ENCODE measurements around the gene LCOR. TPM values are rescaled to one million over a fixed set of nuclear protein-coding genes. Genes with fewer than 3 reads are reported as not detected.
"Not testable (repeated sequence)": the region's sequence is repeated elsewhere in the genome, so short reads cannot be mapped to it uniquely, and the experiment has no call there.

The LCOR gene
- polyA plus RNA-seq, 1 experiment, result 11.6 TPM

DNA sequence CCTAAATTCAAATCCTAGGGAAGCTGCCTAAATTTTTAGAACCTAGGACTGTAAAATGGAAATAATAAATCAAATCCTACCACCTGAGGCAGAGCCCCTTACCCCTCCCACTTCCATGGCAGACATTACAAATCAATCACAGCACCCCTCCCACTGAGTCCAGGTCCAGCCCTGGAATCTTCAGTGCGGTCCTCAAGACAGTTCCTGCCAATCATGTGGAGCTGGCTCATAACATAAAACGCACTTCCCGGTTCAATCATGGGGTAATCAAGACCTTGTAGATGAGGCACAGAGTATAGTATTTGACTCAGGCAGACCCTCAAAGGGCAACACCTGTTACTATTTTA, 196.7 kb downstream of the LCOR start:
- ChIA-PET CTCF (interaction anchor here (1.0 kb wide), 1 partner anchor 8 kb away, joined by 4 read pairs; no protein-coding TSS in a partner anchor), POLR2A (no interaction called here)
- TF ChIP-seq, protein P1, sequence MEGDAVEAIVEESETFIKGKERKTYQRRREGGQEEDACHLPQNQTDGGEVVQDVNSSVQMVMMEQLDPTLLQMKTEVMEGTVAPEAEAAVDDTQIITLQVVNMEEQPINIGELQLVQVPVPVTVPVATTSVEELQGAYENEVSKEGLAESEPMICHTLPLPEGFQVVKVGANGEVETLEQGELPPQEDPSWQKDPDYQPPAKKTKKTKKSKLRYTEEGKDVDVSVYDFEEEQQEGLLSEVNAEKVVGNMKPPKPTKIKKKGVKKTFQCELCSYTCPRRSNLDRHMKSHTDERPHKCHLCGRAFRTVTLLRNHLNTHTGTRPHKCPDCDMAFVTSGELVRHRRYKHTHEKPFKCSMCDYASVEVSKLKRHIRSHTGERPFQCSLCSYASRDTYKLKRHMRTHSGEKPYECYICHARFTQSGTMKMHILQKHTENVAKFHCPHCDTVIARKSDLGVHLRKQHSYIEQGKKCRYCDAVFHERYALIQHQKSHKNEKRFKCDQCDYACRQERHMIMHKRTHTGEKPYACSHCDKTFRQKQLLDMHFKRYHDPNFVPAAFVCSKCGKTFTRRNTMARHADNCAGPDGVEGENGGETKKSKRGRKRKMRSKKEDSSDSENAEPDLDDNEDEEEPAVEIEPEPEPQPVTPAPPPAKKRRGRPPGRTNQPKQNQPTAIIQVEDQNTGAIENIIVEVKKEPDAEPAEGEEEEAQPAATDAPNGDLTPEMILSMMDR (IDR thresholded peaks at IDR 0.05; ENCODE audit: low read depth, low read length), result no peak
- Histone ChIP-seq H3K4me3 (ENCODE audit: low read depth, low read length) (no peak overlapping the region), H3K9me3 (ENCODE audit: control insufficient read depth, insufficient read depth, low read length) (peaks cover 7% of the 10 kb centered on the region; the same call in 1 of the 2 replicates), H3K27ac (ENCODE audit: low read depth, low read length) (no peak overlapping the region), H3K27me3 (ENCODE audit: control insufficient read depth, insufficient read depth, low read length) (peaks cover 4% of the 10 kb centered on the region)
- DNase-seq (ENCODE audit: low read depth, low spot score), result no peak

DNA sequence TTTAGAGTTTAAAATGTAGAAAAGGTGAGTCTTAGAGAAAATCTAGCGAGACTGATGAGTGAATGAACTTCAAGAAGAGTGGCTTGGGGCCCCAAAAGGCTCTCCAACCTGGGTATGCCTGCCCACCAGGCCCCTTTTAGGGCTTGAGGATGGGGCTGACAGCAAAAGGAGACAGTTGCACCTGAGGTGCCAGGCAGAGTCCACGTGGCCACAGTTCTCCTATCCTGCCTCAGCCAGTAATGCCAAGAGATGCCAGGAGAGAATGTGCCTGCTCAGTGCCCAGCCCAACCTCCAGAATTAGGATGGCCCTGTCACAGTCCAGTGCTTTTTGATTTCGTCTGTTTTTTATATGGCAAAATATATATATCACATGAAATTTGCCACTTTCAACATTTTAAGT, 197.2 kb downstream of the LCOR start:
- Histone ChIP-seq H3K9me3 (ENCODE audit: control insufficient read depth, insufficient read depth, low read length) (peaks cover 7% of the 10 kb centered on the region; the same call in 1 of the 2 replicates), H3K27me3 (ENCODE audit: control insufficient read depth, insufficient read depth, low read length) (peaks cover 4% of the 10 kb centered on the region), H3K27ac (ENCODE audit: low read depth, low read length) (no peak overlapping the region), H3K4me3 (ENCODE audit: low read depth, low read length) (no peak overlapping the region)
- ChIA-PET POLR2A (no interaction called here), CTCF (interaction anchor here (1.0 kb wide), 1 partner anchor 7 kb away, joined by 4 read pairs; no protein-coding TSS in a partner anchor)
- no peak for DNase-seq (ENCODE audit: low read depth, low spot score)
- TF ChIP-seq, protein P1 (IDR thresholded peaks at IDR 0.05; ENCODE audit: low read depth, low read length), result no peak

DNA sequence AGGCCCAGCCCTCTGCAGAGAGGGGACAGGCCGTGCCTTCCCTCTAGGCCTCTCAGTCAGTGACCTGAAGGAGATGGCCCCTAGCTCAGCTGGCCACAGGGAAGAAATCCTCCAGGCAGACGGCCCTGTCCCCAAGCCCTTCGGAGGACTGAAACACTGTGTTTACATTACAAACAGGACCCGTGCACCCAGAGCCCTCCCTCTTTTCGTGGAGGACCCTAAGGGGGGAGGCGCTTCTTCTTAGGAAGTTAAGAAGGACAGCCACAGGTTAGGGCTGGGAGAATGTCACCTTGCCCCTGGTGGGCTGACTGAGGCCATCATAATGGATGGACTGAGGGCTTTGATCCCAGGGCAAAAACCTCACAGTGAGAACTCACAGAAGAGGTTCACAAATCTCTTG, 198.8 kb downstream of the LCOR start:
- H3K27ac ChIP-seq (ENCODE audit: low read depth, low read length), result no peak overlapping the region
- ChIA-PET POLR2A (no interaction called here), CTCF (no interaction called here)
- no peak overlapping the region for H3K4me3 ChIP-seq (ENCODE audit: low read depth, low read length)
- H3K9me3 ChIP-seq (ENCODE audit: control insufficient read depth, insufficient read depth, low read length), result peaks cover 7% of the 10 kb centered on the region; the same call in 1 of the 2 replicates
- TF ChIP-seq, protein P1 (IDR thresholded peaks at IDR 0.05; ENCODE audit: low read depth, low read length), result no peak
- DNase-seq (ENCODE audit: low read depth, low spot score), result no peak
- H3K27me3 ChIP-seq (ENCODE audit: control insufficient read depth, insufficient read depth, low read length), result peaks cover 17% of the 10 kb centered on the region

DNA sequence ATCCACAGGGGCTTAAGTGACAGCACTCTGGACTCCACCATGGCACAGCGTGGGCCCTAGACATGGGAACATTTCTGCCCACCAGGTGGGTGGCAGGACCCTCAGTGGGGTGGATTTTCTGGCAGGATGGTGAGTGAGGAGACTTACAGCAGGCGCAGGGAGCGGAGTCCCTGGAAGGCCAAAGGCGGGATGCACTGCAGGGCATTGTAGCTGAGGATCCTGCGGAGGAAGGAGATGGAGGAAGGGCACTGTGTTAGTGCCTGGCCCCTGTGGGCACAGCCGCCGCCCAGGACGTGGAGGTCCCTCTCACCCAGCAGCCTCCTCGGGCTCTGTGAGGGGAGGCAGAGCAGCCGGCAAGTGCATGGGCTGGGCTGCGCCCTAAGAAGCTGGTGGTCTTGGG, 199.4 kb downstream of the LCOR start:
- DNase-seq (ENCODE audit: low read depth, low spot score), result no peak
- Histone ChIP-seq H3K4me3 (ENCODE audit: low read depth, low read length) (no peak overlapping the region), H3K9me3 (ENCODE audit: control insufficient read depth, insufficient read depth, low read length) (peaks cover 7% of the 10 kb centered on the region; the same call in 1 of the 2 replicates), H3K27ac (ENCODE audit: low read depth, low read length) (no peak overlapping the region), H3K27me3 (ENCODE audit: control insufficient read depth, insufficient read depth, low read length) (peaks cover 17% of the 10 kb centered on the region)
- ChIA-PET CTCF (interaction anchor here (1.3 kb wide), 1 partner anchor 41 kb away, joined by 5 read pairs; no protein-coding TSS in a partner anchor), POLR2A (no interaction called here)
- TF ChIP-seq, protein P1 (IDR thresholded peaks at IDR 0.05; ENCODE audit: low read depth, low read length), result no peak

DNA sequence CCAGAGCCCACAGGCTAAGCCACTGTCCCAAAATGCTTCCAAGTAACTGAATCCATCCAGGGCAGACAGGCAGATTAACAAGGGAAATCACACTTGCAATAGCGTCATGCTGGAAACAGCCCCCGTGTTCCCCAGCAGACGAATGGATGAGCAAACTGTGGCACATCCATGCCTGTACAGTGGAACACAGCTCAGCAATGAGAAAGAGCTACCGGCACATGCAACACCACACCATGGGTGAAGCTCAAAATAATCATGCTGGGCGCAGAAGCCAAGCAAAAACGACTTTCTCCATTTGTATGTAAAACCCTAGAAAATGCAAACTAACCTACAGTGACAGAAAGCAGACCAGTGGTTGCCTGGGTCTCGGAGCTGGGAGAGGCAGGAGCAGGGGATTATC, 200.5 kb downstream of the LCOR start:
- peaks cover 17% of the 10 kb centered on the region for H3K27me3 ChIP-seq (ENCODE audit: control insufficient read depth, insufficient read depth, low read length)
- TF ChIP-seq, protein P1 (IDR thresholded peaks at IDR 0.05; ENCODE audit: low read depth, low read length), result no peak
- H3K4me3 ChIP-seq (ENCODE audit: low read depth, low read length), result no peak overlapping the region
- CTCF ChIA-PET, result interaction anchor here (0.7 to 1.3 kb wide), 3 partner anchors 27 to 178 kb away, joined by 4 to 5 read pairs (median 4); no protein-coding TSS in a partner anchor
- H3K9me3 ChIP-seq (ENCODE audit: control insufficient read depth, insufficient read depth, low read length), result peaks cover 7% of the 10 kb centered on the region; the same call in 1 of the 2 replicates
- DNase-seq (ENCODE audit: low read depth, low spot score), result no peak
- H3K27ac ChIP-seq (ENCODE audit: low read depth, low read length), result no peak overlapping the region
- POLR2A ChIA-PET, result no interaction called here

DNA sequence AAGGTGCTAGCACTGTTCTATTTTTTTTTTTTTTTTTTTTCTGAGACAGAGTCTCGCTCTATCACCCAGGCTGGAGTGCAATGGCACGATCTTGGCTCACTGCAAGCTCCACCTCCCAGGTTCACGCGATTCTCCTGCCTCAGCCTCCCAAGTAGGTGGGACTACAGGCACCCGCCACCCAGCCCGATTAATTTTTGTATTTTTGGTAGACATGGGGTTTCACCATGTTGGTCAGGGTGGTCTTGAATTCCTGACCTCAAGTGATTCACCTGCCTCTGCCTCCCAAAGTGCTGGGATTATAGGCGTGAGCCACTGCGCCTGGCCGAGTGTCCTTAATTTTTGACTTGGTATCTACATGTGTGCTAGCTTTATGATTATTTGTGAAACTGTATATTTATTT, 201.7 kb downstream of the LCOR start:
- CTCF ChIA-PET, result interaction anchor here (0.6 kb wide), 1 partner anchor 177 kb away, joined by 3 read pairs; no protein-coding TSS in a partner anchor
- peaks cover 17% of the 10 kb centered on the region for H3K27me3 ChIP-seq (ENCODE audit: control insufficient read depth, insufficient read depth, low read length)
- DNase-seq (ENCODE audit: low read depth, low spot score); H3K9me3 ChIP-seq (ENCODE audit: control insufficient read depth, insufficient read depth, low read length); H3K27ac ChIP-seq (ENCODE audit: low read depth, low read length); POLR2A ChIA-PET; H3K4me3 ChIP-seq (ENCODE audit: low read depth, low read length): not testable (repeated sequence)

All from AG04450 (cell line).